K562 (cell line): ENCODE results near the gene CCNB1IP1.

ENCODE experiments used
- CEBPZ ChIP-seq: fragments of 150-350 bp; IDR thresholded peaks from 2 replicates; pipeline ENCODE4 v1.6.1; 2014; ENCODE audit warnings: low read depth, mild to moderate bottlenecking, low read length, borderline replicate concordance
- CHCHD3 ChIP-seq: fragments of 250-450 bp; sonication (Bioruptor Pico); IDR thresholded peaks from 2 replicates; pipeline ENCODE4 v2.1.2; 2022; ENCODE audit warnings: mild to moderate bottlenecking
- MECOM ChIP-seq: fragments of 250-450 bp; sonication (Bioruptor Pico); IDR thresholded peaks from 2 replicates; pipeline ENCODE4 v1.8.0; 2022; ENCODE audit warnings: inconsistent platforms
- POLR2AphosphoS5 ChIP-seq: IDR thresholded peaks from 2 replicates; pipeline ENCODE4 v1.6.1; 2011; ENCODE audit warnings: mild to moderate bottlenecking, low read depth, low read length, moderate library complexity; ENCODE audit not compliant: control insufficient read depth, insufficient read depth
- SMC3 ChIP-seq: conservative IDR thresholded peaks from 2 replicates; pipeline ENCODE4 v1.6.1; 2011; ENCODE audit warnings: low read depth, low read length, improper control_type of control experiment; ENCODE audit not compliant: insufficient read depth

- TF ChIP-seq SMC3 (no peak), CHCHD3 (CRISPR knock-in tag) (no peak), CEBPZ (no peak), POLR2AphosphoS5 (no peak), MECOM (CRISPR knock-in tag) (no peak)
These were observed 55.7 kb downstream of the CCNB1IP1 start for GRCh38 chr14:20277409-20277808.
